ENCODE results near the gene DIS3L.
"Not testable (repeated sequence)": the region's sequence is repeated elsewhere in the genome, so short reads cannot be mapped to it uniquely, and the experiment has no call there.

DIS3L gene

GRCh38 chr15:66293419-66294156, at the start of gene DIS3L:
TSS of gene DIS3L (plus strand) at chr15:66293568. CDS start at chr15:66293597, 29 bp downstream.
- no peak for DNase-seq (ENCODE audit: low read depth in 2 of 2)

DNA sequence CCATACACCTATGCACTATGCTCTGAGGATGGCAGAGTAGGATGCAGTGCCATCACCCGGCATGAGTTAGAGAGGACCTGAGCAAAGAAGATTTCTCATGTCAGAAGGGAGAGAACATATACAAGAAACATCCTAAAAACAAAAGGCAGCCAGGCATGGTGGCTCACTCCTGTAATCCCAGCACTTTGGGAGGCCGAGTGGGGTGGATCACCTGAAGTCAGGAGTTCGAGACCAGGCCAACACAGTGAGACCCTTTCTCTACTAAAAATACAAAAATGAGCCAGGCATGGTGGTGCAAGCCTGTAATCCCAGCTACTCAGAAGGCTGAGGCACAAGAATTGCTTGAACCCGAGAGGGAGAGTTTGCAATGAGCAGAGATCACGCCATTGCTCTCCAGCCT, 47.5 kb upstream of the DIS3L start:
- not testable (repeated sequence) for DNase-seq (ENCODE audit: low read depth in 2 of 2)

- no peak for DNase-seq (ENCODE audit: low read depth in 2 of 2)
These were observed 46.4 kb upstream of the DIS3L start for GRCh38 chr15:66246937-66247336.

- DNase-seq (ENCODE audit: low read depth in 2 of 2), result no peak
These were observed 43.7 kb upstream of the DIS3L start for GRCh38 chr15:66249605-66250174.

- DNase-seq (ENCODE audit: low read depth in 2 of 2), result no peak
These were observed 42.1 kb upstream of the DIS3L start for GRCh38 chr15:66251065-66251789.

- DNase-seq (ENCODE audit: low read depth in 2 of 2), result no peak
These were observed 41.3 kb upstream of the DIS3L start for GRCh38 chr15:66251790-66252684.

DNA sequence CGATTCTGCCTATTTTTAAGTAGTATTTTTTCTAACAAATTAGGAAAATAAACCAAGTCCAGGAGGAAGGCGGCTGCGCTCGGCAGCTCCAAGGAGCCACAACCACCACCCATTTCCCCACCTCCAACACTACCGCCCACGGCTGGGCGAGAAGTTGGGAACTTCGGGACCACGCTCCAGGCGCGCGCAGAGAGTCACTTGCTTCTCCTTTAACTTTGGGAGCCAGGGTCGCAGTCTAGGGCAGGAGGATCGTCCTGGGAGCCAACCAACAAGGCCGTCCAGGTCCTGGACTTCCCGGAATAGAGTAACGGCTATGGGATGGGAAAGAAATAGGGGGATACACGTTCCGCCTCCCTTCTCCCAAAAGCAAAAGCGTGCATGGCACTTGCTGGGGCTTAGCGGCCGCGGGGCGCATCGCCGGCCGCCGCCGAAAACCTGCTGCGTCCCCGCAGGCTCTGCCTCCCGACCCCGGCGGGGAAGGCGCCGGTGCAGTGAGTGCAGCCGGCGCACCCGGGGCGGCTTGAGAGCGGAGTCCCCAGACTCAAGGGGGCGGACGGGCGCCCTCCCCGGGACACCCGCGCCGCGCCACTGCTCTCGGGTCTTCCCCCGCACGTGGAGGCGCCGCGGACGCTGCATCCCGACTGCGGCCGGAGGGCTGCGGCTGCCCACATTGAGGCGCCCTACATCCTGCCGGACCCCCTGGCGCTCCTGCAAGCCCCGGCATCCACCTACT, 40.5 kb upstream of the DIS3L start:
- no peak for DNase-seq (ENCODE audit: low read depth in 2 of 2)

GRCh38 chr15:66253418-66254088, 39.8 kb upstream of the DIS3L start, which contains the start of gene MEGF11:
TSS of gene MEGF11 (minus strand) at chr15:66253750. CDS start at chr15:66128403, 125,347 bp downstream.
- no peak for DNase-seq (ENCODE audit: low read depth in 2 of 2)

- no peak for DNase-seq (ENCODE audit: low read depth in 2 of 2)
These were observed 39.0 kb upstream of the DIS3L start for GRCh38 chr15:66254089-66254950.

GRCh38 chr15:66254951-66255676, 38.3 kb upstream of the DIS3L start:
- no peak for DNase-seq (ENCODE audit: low read depth in 2 of 2)

DNA sequence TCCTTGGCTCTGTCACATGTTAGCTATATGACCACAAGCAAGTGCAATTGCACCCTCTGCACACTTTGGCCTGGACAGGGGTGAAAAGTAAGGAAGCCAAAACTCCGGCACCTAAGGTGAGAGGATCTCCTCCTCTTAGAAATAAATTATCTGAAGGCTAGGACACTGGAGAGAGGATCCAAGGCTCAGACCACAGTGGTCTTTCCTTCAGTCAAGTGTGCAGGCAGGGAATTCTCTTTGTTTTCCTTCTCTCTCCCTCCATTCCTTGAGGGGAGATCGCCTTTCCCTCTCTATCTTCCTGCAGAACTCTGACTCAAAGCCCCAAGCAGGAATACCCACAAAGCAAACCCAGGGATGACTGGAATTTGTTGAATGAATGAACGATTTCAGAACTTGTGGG, 36.7 kb upstream of the DIS3L start:
- no peak for DNase-seq (ENCODE audit: low read depth in 2 of 2)

DNA sequence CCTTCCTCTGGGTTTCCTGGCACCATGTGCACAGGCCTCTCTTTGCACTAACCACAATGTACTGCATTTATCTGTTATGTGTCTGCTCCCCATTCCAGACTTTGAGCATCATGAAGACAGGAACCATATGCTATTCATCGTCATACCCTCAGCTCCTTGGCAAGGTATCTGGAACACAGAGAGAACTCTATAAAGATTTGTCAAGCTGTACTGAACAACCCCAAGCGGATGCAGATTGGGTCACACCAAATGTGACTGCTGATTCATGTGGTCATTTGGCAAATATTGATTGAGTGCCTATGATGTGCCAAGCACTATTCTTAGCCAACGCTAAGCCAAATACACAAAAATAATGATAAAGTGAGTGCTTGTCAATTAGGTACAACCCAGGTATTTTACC, 32.3 kb upstream of the DIS3L start:
- DNase-seq (ENCODE audit: low read depth in 2 of 2), result no peak

GRCh38 chr15:66262837-66263236, 30.5 kb upstream of the DIS3L start:
- not testable (repeated sequence) for DNase-seq (ENCODE audit: low read depth in 2 of 2)

GRCh38 chr15:66264859-66265513, 28.4 kb upstream of the DIS3L start:
- no peak for DNase-seq (ENCODE audit: low read depth in 2 of 2)

DNA sequence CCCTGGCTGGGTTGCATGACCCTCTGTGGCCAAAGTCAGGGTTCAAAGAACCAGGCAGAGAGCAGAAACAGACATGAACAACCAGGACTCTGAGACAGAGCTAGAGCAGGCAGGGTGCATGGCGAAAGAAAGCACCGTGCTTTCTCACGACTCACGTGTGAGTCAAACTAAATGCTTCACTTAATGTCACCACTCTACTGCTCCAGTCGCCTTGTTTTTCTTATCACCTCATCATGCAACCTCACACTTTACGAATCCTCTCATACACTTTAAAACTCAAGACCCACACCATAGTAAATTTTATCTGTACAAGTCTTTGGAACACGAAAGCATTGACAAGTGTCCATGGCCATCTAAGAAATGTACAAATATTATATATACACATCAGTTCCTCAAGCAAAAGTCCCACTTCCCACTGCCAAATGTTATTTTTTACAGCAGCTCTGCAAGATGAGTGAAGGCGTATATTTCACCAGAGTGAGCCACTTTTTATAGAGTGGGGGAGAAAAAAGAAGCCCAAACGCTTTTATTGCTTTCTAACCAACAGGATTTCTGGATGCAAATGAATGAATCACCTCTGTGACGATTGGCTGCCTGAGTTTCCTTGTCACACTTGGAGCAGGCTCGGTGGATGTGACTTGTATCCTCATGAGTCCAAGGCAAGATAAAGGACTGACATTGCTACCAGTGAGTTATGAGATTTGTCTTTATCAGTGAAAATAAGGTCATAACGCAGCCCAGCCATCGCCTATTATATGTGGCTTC, 23.9 kb upstream of the DIS3L start:
- DNase-seq (ENCODE audit: low read depth in 2 of 2), result no peak

GRCh38 chr15:66270932-66271331, 22.4 kb upstream of the DIS3L start:
- DNase-seq (ENCODE audit: low read depth in 2 of 2), result no peak

- no peak for DNase-seq (ENCODE audit: low read depth in 2 of 2)
These were observed 18.0 kb upstream of the DIS3L start for GRCh38 chr15:66275352-66275751.

GRCh38 chr15:66276546-66276945, 16.8 kb upstream of the DIS3L start:
- DNase-seq (ENCODE audit: low read depth in 2 of 2), result no peak

Measured in fibroblast of skin of left biceps (primary cell).